Measurements from ENCODE around the gene SLC14A1. TPM values are rescaled to one million over a fixed set of nuclear protein-coding genes. Genes with fewer than 3 reads are reported as not detected.

The SLC14A1 gene
- total RNA-seq (2022; extraction: Qiagen RNA extraction) = 0.14 TPM in 1 of 5 replicates, not detected in the others

GRCh38 chr18:45723567-45724355 lies at the start of gene SLC14A1:
SLC14A1 (plus strand) TSS chr18:45724181; CDS start chr18:45730321, 6,140 bp downstream.

Other genes starting within 250 kb of the SLC14A1 start
- not detected in 5 replicates for gene SLC14A2, start 108.7 kb upstream of the SLC14A1 start, total RNA-seq (2022; extraction: Qiagen RNA extraction)
- 0.03 to 0.06 TPM in 2 of 5 replicates, not detected in the others for gene SIGLEC15, start 101.5 kb downstream of the SLC14A1 start, total RNA-seq (2022; extraction: Qiagen RNA extraction)
- 3.7 to 4.5 TPM (median 3.9 TPM) in 5 replicates for gene EPG5, start 243.1 kb downstream of the SLC14A1 start, total RNA-seq (2022; extraction: Qiagen RNA extraction)

Data from A549 treated with AZD2906 at 1 μM for 4 hours (cell line).